ENCODE data around the gene RAPH1.
"Not testable (repeated sequence)": the region's sequence is repeated elsewhere in the genome, so short reads cannot be mapped to it uniquely, and the experiment has no call there.

The RAPH1 gene

DNA sequence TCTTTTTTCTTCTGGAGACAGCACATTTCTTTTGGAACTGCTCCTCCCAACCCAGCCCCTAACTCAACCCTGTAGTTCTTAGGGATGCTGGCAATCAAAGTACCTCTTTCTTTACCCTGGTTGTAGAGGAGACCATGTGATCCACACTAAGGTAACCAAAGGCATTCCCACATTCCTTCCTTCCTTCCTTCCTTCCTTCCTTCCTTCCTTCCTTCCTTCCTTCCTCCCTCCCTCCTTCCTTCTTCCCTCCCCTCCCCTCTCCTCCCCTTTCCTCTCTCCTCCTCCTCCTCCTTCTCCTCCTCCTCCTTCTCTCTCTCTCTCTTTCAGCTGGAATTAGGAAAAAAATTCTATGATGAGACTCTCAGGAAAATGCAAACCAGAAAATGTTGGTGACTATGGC lies 13.8 kb upstream of the RAPH1 start:
- DNase-seq (ENCODE audit: low spot score), result no peak

DNA sequence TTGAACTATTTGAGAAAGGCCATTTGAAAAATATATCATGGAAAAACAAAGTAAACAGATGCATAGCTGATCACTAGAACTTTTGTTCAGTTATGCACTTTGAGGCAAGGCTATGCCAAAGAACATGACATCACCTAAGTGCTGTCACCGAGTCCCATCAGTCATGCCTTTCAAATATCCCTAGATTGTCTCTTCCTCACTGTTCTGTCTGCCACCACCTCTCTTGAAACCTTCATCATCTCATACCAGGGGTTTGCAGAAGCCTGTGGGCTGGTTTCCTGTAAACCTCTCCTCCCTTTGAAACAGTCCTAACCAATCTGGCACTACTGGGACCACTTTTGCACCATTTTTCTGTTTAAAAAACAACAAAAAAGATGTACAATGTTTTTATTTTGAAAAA lies 12.3 kb upstream of the RAPH1 start:
- DNase-seq (ENCODE audit: low spot score), result no peak

DNA sequence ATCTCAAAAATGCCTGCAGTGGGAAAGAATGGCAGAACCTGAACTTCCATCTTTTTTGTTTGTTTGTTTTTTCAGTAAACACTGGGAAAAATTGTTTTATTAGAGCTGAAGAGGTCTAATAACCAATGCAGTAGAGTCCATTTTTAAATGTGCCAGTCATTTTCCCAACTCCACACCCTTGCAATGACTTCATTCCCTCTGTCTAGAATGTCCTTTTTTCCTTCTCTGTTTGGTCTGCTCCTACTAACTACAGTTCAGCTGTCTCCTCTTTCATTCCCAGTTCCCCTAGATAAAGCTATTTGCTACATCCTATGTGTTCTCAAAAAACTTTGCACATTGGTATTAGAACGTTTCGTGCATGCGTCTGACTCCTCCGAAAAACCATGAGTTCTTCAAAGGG lies 9.3 kb upstream of the RAPH1 start:
- DNase-seq (ENCODE audit: low spot score), result no peak

DNA sequence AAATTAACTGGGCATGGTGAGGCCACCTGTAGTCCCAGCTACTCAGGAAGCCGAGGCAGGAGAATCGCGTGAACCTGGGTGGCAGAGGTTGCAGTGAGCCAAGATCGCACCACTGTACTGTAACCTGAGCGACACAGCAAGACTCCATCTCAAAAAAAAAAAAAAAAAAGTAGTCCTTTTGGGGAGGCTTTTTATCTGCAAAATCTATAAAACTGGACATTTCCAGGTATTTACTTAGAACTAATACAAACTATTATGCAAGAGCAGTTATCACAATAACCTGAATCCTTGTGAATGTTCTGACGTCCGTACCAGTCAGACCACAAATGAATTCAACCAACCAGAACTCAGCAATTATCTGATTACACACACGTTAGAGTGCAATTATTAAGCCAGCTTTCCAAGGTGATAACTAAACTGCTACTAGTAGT lies 8.8 kb upstream of the RAPH1 start:
- DNase-seq (ENCODE audit: low spot score), result no peak

DNA sequence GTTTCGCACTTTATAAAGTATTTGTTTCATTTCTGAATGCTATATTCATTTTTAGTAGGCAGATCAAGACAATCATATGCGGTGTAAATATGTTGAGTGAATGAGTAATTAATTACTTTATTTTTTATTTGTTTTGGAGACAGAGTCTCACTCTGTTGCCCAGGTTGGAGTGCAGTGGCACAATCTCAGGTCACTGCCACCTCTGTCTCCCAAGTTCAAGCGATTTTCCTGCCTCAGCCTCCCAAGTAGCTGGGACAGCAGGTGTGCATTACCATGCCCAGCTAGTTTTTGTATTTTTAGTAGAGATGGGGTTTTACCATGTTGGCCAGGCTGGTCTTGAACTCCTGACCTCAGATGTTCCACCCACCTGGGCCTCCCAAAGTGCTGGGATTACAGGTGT lies 5.5 kb upstream of the RAPH1 start:
- DNase-seq (ENCODE audit: low spot score), result not testable (repeated sequence)

DNA sequence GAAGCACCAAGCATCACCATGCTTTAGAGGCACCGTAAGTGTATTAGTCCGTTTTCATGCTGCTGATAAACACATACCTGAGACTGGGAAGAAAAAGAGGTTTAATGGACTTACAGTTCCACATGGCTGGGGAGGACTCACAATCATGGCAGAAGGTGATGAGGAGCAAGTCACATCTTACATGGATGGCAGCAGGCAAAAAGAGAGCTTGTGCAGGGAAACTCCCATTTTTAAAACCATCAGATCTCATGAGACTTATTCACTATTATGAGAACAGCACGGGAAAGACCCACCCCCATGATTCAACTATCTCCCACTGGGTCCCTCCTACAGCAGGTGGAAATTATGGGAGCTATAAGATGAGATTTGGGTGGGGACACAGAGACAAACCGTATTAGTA lies 3.1 kb upstream of the RAPH1 start:
- not testable (repeated sequence) for DNase-seq (ENCODE audit: low spot score)

DNA sequence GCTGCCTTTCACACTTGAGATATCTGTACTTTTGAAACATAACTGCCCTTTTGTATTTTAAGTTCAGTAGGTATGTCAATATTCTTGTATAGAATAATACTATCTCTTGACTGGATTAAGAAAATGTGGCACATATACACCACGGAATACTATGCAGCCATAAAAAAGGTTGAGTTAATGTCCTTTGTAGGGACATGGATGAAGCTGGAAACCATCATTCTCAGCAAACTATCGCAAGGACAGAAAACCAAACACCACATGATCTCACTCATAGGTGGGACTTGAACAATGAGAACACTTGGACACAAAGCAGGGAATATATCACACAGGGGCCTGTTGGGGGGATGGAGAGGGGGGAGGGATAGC lies 1.5 kb upstream of the RAPH1 start:
- not testable (repeated sequence) for DNase-seq (ENCODE audit: low spot score)

DNA sequence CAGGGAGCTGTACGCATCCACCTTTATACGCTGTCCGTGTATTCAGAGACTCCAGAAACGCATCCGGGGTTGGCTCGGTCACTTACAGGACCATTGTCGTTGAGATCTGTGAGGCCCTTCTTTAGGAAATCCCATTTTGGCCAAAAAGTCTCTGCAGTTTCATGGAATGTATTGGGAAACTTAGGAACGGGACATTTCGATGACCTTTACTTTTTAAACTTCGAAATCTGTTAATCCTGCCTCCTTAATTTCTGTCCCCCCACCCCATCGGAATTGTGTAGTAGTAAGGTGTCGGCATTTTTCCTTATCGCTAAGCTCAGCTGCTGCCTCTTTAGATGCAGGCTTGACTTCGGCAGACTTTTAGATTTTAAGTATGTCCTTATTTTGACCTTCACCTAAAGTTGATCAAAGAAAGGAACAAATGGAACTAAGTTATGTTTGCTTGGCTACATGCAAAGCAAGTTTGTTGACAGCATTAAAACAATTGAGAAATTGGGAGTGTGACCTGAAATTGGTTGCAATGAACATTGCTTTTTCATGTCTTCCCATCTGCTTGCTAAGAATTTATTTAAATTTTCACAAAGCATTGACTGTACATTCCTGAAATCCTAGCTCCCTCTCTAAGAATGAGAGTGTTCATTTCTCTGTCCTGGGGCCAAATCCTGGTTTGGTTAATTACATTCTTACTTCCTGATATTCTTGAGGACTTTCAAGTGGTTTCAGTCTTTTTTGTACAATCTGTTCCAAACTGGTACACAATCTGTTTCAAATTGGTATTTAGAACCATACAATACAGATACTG lies 884 bp upstream of the RAPH1 start:
- no peak for DNase-seq (ENCODE audit: low spot score)

DNA sequence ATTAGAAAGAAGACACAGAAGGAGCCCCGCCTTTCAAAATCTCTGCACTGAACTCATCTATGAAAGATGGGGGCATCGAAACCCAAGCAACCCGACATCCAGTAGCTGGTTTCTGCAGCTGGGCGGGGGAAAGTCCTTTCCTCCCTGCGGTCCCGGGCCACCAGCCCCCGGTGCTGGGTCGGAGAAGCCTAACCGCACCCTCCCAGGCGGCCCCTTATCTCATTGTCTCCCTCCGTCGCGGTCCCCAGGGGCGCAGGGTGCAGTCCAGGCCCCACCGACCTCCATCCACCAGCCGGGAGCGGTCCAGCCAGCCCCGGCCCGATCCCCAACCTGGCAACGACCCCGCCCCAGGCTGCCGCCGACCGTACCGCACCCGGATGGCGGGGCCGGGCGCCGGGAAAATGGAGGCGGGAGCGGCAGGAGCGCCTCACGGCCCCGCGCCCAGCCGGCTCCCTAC lies 452 bp downstream of the RAPH1 start:
- no peak for DNase-seq (ENCODE audit: low spot score)

DNA sequence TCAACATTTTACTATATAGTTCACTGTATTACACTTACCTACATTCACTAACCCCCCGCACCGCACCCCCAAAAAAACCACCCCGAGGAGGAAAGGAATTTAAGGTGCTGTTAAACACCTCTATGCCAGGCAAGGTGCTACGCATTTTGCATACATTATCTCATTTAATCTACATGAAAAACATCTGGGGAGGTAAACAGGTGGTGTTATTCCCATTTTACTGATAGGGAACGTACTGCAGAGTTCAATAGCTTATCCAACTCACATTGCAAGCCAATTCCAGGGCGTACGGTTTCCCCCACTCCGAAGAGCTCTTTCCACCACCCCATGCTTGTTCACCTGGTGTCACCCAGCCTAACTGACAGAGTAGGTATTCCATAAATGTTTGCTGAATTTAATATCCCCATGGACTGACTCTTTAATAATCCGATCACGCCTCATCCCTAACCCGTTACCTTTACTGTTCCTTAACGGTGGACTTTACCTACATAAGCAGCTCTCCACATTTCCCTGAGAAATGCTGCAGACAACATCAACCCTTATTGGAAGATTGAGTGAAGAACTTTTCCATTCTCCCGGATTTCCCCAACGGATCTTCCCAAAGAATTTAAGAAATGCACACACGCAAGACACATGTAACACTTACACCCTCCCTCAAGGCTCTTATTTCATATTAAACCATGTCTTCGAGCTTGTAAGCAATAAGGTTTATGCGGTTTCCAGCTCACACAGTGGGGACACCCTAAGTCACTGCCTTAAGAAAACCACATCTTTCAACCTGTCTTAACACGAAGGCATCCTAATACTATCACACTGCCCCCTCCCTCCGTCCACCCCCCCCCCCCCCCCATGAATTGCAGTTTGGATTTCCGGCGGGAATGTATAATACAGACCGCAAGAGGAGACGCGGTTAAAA lies 1.2 kb downstream of the RAPH1 start:
- no peak for DNase-seq (ENCODE audit: low spot score)

DNA sequence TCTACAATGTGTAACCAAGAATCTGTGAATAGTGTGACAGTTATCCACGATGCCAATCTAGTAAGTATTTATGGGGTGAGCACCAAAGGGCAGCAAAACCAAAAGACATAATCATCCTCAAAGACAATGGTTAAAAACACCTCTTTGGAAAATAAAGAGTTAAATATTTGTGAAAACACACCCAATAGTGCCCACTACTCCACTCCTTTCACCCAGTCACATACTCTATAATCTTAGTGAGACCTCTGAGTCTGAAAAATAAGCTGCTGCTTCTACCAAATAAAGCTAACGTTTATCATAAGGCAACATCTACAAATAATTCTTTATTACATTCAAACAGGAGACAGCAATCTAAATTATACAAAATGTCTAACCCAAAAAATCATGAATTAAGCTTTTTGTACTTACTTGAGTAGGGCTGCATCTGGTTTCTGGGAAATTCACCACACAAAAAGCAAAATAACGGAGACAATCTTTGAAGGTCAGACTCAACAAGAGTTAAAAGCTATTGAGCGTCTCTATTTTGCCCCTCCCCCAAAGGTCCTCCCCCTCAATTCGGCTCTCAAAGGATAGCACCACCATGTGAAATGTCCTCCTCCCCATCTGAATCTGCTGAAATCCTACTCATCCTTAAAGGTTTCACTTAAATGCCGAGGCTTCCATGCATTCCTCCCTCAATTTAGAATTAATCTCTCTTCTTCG lies 2.0 kb downstream of the RAPH1 start:
- DNase-seq (ENCODE audit: low spot score), result no peak

DNA sequence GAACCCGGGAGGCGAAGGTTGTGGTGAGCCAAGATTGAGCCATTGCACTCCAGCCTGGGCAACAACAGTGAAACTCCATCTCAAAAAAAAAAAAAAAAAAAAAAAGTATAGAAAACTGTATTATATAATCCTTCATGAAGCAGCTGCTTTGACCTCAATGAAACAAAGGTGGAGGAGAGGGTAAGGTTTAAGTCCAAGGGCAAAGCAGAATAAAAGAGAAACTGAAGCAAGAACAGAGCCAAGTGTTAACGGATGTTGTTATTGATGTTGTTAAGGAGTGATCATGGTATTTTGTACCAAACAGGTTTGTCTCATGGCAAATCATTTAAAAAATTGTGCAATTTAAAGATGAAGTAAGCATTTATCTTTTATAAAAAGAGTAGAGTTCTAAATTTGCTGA lies 7.4 kb downstream of the RAPH1 start:
- no peak for DNase-seq (ENCODE audit: low spot score)

DNA sequence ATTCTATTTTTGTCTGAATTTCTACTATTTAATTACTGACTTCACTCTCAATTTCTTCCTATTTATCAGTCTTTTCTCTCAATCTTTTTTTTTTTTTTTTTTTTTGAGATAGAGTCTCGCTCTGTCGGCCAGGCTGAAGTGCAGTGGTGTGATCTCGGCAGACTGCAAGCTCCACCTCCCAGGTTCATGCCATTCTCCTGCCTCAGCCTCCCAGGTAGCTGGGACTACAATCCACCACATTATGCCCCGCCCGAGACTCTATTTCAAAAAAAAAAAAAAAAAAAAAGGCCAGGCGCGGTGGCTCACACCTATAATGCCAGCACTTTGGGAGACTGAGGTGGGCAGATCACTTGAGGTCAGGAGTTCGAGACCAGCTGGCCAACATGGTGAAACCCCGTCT lies 21.8 kb downstream of the RAPH1 start:
- not testable (repeated sequence) for DNase-seq (ENCODE audit: low spot score)

DNA sequence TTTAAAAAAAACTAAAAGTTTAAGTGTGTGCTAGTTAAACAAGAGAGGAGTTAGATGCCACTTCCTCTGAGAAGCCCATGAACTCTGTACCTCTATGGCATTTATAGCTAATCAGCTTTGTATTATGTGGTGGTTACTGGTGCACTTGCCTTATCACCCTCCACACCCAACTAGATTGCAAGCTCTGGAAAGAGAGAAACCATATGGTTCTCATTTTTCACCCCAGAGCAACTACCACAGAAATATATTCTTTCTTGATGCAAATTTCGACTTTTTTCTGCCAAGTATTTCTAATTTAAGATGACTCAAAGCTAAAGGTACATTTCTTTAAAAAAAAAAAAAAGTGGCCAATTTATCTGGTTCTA lies 24.2 kb downstream of the RAPH1 start:
- no peak for DNase-seq (ENCODE audit: low spot score)

DNA sequence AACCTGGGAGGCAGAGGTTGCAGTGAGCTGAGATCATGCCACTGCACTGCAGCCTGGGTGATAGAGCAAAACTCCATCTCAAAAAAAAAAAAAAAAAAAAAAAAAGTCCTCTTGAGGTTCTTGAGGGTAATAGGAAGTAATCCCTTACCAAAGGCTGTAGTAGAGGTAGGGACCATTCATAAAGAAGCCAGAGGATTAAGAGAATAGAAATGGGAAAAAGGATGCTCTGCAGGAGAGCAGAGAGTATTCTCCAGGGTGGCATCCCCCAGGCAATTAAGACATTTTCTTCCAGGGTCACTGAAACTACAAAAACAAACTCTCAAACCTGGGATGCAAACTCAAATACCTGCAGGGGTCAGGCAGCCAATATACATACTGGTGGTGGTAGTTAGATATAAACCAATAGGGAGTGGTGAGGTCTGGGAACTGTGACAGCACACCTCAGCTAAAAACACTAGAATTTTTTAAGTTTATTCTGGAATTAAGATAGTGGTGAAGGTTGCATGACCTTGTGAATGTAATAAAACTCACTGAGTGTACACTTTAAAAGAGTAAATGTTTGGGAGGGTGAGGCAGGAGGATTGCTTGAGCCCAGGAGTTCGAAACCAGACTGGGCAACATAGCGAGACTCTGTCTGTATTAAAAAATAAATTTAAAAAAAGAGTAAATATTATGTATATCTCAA lies 24.7 kb downstream of the RAPH1 start:
- DNase-seq (ENCODE audit: low spot score), result no peak

DNA sequence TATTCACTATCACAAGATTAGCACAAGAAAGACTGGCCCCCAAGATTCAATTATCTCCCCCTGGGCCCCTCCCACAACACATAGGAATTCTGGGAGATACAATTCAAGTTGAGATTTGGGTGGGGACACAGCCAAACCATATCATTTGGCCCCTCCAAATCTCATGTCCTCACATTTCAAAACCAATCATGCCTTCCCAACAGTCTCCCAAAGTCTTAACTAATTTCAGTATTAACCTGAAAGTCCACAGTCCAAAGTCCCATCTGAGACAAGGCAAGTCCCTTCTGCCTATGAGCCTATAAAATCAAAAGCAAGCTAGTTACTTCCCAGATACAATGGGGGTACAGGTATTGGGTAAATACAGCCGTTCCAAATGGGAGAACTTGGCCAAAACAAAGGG lies 31.6 kb downstream of the RAPH1 start:
- not testable (repeated sequence) for DNase-seq (ENCODE audit: low spot score)

DNA sequence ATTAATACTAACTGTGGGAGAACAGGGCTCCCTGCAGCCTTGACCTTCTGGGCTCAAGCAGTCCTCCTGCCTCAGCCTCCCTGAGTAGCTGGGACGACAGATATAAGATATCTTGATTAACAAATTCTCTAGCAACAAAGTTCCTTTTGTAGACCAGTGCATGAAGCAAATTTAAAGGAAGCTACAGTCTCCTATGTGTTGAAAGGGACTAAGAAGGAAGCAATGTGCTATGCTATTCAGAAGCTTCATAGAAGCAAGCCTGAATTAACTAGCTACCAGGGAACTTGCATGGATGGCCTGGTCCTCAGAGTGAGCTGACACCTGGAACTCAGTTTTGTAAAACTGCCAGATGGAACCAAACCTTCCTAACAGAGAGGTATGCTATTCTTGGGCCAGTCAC lies 33.2 kb downstream of the RAPH1 start:
- DNase-seq (ENCODE audit: low spot score), result no peak

DNA sequence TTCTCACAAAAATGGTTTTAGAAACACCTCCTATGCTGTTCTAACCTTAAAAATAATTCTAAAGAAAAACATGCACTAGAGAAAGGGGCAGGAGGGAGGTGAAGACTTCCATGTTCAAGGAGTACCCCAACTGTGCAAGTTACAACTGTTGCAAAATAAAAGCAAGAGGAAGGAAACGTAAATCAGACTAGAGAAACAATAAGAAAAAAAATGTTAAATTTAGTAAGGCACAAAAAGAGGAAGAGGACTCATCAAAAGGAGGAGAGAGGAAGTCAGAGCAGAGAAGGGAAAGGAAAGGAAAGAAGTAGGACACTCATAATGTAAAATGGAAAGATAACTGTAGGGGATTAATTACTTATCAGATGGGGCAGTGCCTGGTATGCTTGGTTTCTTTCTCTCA lies 34.1 kb downstream of the RAPH1 start:
- DNase-seq (ENCODE audit: low spot score), result no peak

DNA sequence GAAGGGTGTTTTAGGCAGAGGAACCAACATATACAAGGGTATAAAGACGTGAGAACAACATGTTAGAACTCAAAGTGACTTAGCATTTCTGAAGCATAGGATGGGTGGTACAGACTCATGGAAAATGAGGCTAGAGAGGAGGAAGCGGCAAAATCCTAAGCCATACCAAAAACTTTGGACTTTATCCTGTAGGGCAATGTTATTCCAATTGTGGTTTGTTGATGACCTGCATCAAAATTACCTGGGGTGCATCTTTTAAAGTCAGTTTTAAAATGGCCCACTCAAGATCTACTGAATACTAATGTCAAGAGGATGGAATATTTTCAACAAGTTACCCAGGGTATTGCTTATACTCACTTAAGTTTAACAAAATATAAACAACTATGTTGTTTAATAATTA lies 34.8 kb downstream of the RAPH1 start:
- DNase-seq (ENCODE audit: low spot score), result no peak

DNA sequence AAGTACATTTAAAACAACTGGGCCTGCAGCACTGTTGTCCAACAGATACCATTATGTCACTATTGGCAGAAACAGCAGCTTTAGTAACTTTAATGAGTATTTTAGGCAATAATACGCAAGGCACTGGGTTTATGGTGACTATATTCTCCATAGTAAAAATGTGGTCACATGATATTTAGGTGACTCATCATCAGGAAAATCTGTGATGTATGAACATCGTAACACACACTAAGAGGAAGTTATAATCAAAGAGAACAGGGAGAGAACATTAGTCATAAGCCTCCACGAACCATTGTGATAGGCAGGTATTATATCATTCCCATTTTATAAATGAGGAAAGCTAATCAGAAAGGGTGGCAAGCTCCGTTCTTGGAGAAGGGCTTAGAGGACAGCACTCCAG lies 36.9 kb downstream of the RAPH1 start:
- no peak for DNase-seq (ENCODE audit: low spot score)

DNA sequence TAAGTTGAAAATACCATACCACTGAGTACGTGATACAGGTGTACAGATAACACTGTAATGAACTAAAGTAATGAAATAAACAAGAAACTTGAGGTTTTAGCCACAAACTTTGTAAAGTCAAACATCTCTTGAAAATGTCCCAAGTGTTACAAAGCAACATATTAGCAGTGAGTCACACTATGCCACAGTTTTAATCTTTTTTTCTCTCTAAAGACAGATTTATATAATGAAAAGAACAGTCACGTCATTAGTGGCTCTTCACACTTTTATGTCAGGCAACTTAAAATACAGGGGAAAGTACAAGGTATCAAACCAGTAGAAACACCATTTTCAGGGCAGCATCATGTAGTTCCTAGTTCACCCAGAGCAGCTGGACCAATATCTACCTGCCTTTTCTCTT lies 42.1 kb downstream of the RAPH1 start:
- DNase-seq (ENCODE audit: low spot score), result no peak

DNA sequence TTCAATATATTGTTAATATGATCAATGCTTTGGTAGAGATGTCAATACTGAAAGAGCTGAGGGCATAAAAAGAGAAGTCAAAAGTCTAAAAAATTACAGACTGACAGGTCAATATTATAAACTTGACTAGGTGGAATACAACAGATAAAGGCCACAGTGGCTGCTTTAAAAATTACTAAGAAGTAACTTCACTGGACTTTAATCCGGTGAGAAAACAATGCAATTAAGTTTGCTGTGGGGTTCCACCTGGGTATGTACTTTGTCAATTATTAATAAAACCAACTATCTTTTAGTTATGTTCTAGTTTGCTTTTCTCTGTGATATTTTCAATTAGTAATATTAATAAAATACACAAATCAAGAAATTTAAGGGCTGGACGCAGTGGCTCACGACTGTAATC lies 44.7 kb downstream of the RAPH1 start:
- no peak for DNase-seq (ENCODE audit: low spot score)
